LoVo (cell line): ENCODE results near the gene PCDHA1.

ENCODE experiments used
- DNase-seq: peaks from one replicate; pipeline ENCODE4 v3.0.0-alpha.2; 2016; ENCODE audit warnings: low spot score

The PCDHA1 gene

DNA sequence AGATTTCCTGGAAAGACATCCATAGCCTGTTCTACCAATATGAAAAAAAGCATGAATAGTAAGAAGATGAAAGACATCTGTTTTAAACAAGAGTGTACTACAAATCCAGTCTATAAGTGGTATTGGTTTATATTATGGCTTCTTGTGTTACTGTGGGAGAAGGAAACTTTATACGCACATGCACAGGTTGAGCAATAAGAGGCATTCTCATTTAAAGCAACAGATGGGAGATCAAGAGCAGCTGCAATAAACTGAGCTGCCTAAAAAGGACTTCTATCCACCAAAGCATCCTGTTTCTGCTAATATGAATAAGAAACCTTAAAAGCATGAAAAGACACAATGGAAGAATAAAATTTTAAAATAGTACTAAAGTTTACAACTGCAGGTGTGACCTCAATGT, 256.6 kb downstream of the PCDHA1 start:
- DNase-seq: no peak

DNA sequence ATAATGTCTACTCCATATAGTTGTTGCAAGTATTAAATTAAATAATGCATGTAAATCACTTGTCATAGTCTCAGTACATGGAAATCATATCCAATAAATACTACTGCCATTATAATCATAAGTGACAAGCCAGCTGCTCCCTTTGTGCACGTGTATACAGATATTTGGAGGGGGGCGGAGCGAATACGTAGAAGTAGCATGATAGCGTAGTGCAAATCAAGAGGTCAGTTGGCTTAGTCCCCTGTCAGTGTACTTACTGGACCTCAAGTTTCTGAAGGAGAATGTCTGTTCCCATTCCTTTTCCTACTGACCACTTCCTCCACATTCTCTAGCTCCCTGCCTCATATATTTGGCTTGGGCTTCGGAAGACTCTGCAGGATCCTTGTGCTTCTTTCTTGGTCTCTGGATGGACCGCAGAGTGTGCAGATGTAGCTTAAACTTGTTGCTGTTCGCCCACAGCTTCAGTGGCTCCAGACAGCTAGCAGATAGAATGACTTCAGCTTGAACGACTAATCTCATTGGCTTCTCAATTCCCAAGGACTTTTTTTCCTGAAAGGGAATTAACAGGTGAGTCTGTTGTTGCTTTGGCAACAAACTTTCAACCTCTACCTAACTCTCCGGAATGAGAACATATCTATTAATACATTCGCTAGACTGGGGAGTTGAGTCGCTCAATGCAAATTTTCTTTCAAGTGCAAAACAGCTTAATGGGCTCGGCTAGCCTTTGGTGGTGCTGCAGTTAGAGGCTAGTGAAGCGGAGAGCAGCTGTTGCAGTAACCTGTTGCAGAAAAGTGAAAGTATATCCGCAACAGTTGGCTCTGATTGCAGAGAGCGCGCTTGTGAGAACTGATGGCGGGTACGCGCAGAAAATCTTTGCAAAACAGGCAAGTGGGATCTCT, 264.9 kb downstream of the PCDHA1 start, which contains the start of gene PCDHB1:
TSS of gene PCDHB1 (plus strand) at position 753 of the 899 bp plus-strand sequence. CDS start at position 850, 97 bp downstream.
- no peak for DNase-seq

DNA sequence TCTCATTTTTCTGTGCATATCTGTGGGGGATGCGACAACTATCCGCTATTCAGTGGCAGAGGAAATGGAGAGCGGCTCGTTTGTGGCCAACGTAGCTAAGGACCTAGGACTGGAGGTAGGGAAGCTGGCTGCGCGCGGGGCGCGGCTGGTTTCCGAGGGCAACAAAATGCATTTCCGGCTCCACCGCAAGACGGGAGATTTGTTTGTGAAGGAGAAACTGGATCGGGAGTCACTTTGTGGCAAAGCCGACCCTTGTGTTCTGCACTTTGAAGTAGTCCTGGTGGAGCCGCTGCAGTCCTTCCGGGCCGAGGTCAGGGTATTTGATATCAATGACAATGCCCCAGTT, 265.6 kb downstream of the PCDHA1 start:
- no peak for DNase-seq
